HepG2 (cell line): Measurements from ENCODE around the gene ASH1L. TPM values are rescaled to one million over a fixed set of nuclear protein-coding genes. Genes with fewer than 3 reads are reported as not detected.
A peak's percentile ranks its signal among the peaks of the same experiment; 100 is the strongest.

Experiments used
- GATAD2A ChIP-seq: IDR thresholded peaks from 2 replicates; pipeline ENCODE4 v1.6.1; 2016
- HMG20A ChIP-seq: IDR thresholded peaks from 2 replicates; pipeline ENCODE4 v1.6.1; 2016; ENCODE audit warnings: borderline replicate concordance
- HNRNPUL1 ChIP-seq: fragments of 200-400 bp; formaldehyde crosslinking; IDR thresholded peaks from 2 replicates; pipeline ENCODE4 v1.6.1; 2017; ENCODE audit warnings: low read depth, mild to moderate bottlenecking, low read length, moderate library complexity
- HOXA5 ChIP-seq: sonication (generic); formaldehyde crosslinking; IDR thresholded peaks from 2 replicates; pipeline ENCODE4 v1.4.0; 2020; ENCODE audit warnings: missing genetic modification reagents
- KLF6 ChIP-seq: IDR thresholded peaks from 2 replicates; pipeline ENCODE4 v1.8.0; 2016; ENCODE audit warnings: missing biosample characterization, missing genetic modification reagents
- NFATC3 ChIP-seq: sonication (generic); formaldehyde crosslinking; IDR thresholded peaks from 2 replicates; pipeline ENCODE4 v1.5.1; 2020; ENCODE audit warnings: mild to moderate bottlenecking, missing genetic modification reagents
- PATZ1 ChIP-seq: sonication (generic); formaldehyde crosslinking; IDR thresholded peaks from 2 replicates; pipeline ENCODE4 v1.4.0; 2020; ENCODE audit warnings: missing genetic modification reagents
- PHF20 ChIP-seq: sonication (generic); formaldehyde crosslinking; IDR thresholded peaks from 2 replicates; pipeline ENCODE4 v1.5.0; 2020; ENCODE audit warnings: mild to moderate bottlenecking, missing genetic modification reagents
- POLR2AphosphoS5 ChIP-seq: IDR thresholded peaks from 2 replicates; pipeline ENCODE4 v1.6.1; 2012; ENCODE audit warnings: low read depth, low read length
- PRMT3 ChIP-seq: sonication (generic); formaldehyde crosslinking; IDR thresholded peaks from 2 replicates; pipeline ENCODE4 v1.8.1; 2022; ENCODE audit warnings: low read depth, mild to moderate bottlenecking, moderate library complexity, missing genetic modification reagents, borderline replicate concordance
- RAD51 ChIP-seq: fragments of 450-650 bp; IDR thresholded peaks from 2 replicates; pipeline ENCODE4 v1.6.1; 2016; ENCODE audit warnings: borderline replicate concordance
- XRCC5 ChIP-seq: fragments of 200-400 bp; formaldehyde crosslinking; optimal IDR thresholded peaks from 2 replicates; pipeline ENCODE3; 2017; ENCODE audit warnings: mild to moderate bottlenecking, low read length
- ZNF276 ChIP-seq: sonication (generic); formaldehyde crosslinking; IDR thresholded peaks from 2 replicates; pipeline ENCODE4 v1.4.0; 2020; ENCODE audit warnings: mild to moderate bottlenecking, low read depth, missing genetic modification reagents
- ZNF451 ChIP-seq: sonication (generic); formaldehyde crosslinking; IDR thresholded peaks from 2 replicates; pipeline ENCODE4 v1.5.0; 2020; ENCODE audit warnings: mild to moderate bottlenecking, missing genetic modification reagents
- ZNF691 ChIP-seq: sonication (generic); formaldehyde crosslinking; IDR thresholded peaks from 2 replicates; pipeline ENCODE4 v1.4.0; 2020; ENCODE audit warnings: missing genetic modification reagents, low read depth, mild to moderate bottlenecking, borderline replicate concordance
- polyA plus RNA-seq, 8 experiments: library from polyadenylated mRNA; depleted of rRNA in 3 of 8; stranded (reverse) in 7 of 8; unstranded in 1 of 8; fragments of >200 nt; fragmentation: Illumina TruSeq in 4 of 8; extraction: Trizol in 4 of 8; gene quantifications; 2 replicates each; pipeline versions ENCODE4 v1.2.1 to v1.2.3, GENCODE V29; 2011 to 2016; ENCODE audit warnings: low read depth in 4 of 8, missing spikeins in 1 of 8, mixed read lengths in 1 of 8; ENCODE audit not compliant: insufficient read depth in 1 of 8
- total RNA-seq, 5 experiments: library from RNA; depleted of rRNA; stranded (reverse); fragments of >200 nt; fragmentation: Illumina TruSeq; extraction: Trizol; gene quantifications; 2 replicates each; pipeline ENCODE4 v1.2.3, GENCODE V29; 2016; ENCODE audit warnings: low read depth in 1 of 5
- TF ChIP-seq, protein P1 (sequence below): sonication (generic); formaldehyde crosslinking; conservative IDR thresholded peaks from 2 replicates; pipeline ENCODE4 v1.8.0; 2022; ENCODE audit warnings: missing genetic modification reagents
- TF ChIP-seq, protein P2 (sequence below): IDR thresholded peaks from 2 replicates; pipeline ENCODE4 v1.6.1; 2012; ENCODE audit warnings: inconsistent platforms
- TF ChIP-seq, protein P3 (sequence below): sonication (generic); formaldehyde crosslinking; IDR thresholded peaks from 2 replicates; pipeline ENCODE4 v1.5.0; 2020; ENCODE audit warnings: mild to moderate bottlenecking, missing genetic modification reagents
- TF ChIP-seq, protein P4 (sequence below): sonication (generic); formaldehyde crosslinking; IDR thresholded peaks from 2 replicates; pipeline ENCODE4 v1.8.1; 2023; ENCODE audit warnings: mild to moderate bottlenecking, inconsistent platforms, moderate library complexity, missing genetic modification reagents, borderline replicate concordance

ASH1L gene
- total and polyA plus RNA-seq, 2 of the 13 experiments (the other 11 are each of a cell fraction or from before 2014, with no cell fraction given): 10.2 to 15.3 TPM

GRCh38 chr1:155324037-155324716, 238.4 kb downstream of the ASH1L start (continued):
- 0 out of 2 replicates have a peak, but pooled peaks have one; percentile 13 for TF ChIP-seq ZNF276 (CRISPR knock-in tag)
- no peak for TF ChIP-seq HNRNPUL1
- TF ChIP-seq, protein P1, sequence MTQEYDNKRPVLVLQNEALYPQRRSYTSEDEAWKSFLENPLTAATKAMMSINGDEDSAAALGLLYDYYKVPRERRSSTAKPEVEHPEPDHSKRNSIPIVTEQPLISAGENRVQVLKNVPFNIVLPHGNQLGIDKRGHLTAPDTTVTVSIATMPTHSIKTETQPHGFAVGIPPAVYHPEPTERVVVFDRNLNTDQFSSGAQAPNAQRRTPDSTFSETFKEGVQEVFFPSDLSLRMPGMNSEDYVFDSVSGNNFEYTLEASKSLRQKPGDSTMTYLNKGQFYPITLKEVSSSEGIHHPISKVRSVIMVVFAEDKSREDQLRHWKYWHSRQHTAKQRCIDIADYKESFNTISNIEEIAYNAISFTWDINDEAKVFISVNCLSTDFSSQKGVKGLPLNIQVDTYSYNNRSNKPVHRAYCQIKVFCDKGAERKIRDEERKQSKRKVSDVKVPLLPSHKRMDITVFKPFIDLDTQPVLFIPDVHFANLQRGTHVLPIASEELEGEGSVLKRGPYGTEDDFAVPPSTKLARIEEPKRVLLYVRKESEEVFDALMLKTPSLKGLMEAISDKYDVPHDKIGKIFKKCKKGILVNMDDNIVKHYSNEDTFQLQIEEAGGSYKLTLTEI: no peak
- TF ChIP-seq KLF6 (CRISPR knock-in tag): peak; percentile 73; the same call in 1 of the 2 replicates
- no peak for TF ChIP-seq NFATC3
- TF ChIP-seq PRMT3 (CRISPR knock-in tag): 0 out of 2 replicates have a peak, but pooled peaks have one; percentile 46
- peak; percentile 74 for TF ChIP-seq PATZ1
- TF ChIP-seq ZNF451 (CRISPR knock-in tag): 0 out of 2 replicates have a peak, but pooled peaks have one; percentile 2
- peak; percentile 71; the same call in 1 of the 2 replicates for TF ChIP-seq PHF20 (CRISPR knock-in tag)
- TF ChIP-seq, protein P2, sequence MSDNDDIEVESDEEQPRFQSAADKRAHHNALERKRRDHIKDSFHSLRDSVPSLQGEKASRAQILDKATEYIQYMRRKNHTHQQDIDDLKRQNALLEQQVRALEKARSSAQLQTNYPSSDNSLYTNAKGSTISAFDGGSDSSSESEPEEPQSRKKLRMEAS: no peak; the same call in 1 of the 2 replicates
- TF ChIP-seq, protein P3, sequence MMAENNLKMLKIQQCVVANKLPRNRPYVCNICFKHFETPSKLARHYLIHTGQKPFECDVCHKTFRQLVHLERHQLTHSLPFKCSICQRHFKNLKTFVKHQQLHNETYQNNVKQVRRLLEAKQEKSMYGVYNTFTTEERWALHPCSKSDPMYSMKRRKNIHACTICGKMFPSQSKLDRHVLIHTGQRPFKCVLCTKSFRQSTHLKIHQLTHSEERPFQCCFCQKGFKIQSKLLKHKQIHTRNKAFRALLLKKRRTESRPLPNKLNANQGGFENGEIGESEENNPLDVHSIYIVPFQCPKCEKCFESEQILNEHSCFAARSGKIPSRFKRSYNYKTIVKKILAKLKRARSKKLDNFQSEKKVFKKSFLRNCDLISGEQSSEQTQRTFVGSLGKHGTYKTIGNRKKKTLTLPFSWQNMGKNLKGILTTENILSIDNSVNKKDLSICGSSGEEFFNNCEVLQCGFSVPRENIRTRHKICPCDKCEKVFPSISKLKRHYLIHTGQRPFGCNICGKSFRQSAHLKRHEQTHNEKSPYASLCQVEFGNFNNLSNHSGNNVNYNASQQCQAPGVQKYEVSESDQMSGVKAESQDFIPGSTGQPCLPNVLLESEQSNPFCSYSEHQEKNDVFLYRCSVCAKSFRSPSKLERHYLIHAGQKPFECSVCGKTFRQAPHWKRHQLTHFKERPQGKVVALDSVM (CRISPR knock-in tag): peak; percentile 80
- TF ChIP-seq HMG20A: no peak
- peak; percentile 57 for TF ChIP-seq POLR2AphosphoS5
- TF ChIP-seq RAD51: peak; percentile 88
- 0 out of 2 replicates have a peak, but pooled peaks have one; percentile 49 for TF ChIP-seq GATAD2A (CRISPR knock-in tag)
- TF ChIP-seq ZNF691 (CRISPR knock-in tag): 0 out of 2 replicates have a peak, but pooled peaks have one; percentile 17
- peak; percentile 60 for TF ChIP-seq HOXA5 (CRISPR knock-in tag)
- TF ChIP-seq, protein P4, sequence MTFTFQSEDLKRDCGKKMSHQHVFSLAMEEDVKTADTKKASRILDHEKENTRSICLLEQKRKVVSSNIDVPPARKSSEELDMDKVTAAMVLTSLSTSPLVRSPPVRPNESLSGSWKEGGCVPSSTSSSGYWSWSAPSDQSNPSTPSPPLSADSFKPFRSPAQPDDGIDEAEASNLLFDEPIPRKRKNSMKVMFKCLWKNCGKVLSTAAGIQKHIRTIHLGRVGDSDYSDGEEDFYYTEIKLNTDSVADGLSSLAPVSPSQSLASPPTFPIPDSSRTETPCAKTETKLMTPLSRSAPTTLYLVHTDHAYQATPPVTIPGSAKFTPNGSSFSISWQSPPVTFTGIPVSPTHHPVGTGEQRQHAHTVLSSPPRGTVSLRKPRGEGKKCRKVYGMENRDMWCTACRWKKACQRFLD (CRISPR knock-in tag): no peak
- peak; percentile 19 for TF ChIP-seq XRCC5
